Measurements from ENCODE around the gene KCNK17.

The KCNK17 gene

GRCh38 chr6:39249278-39249677, 64.9 kb downstream of the KCNK17 start:
- Mint-ChIP-seq H3K4me3 (no peak overlapping the region), H3K9me3 (no peaks in the 10 kb centered on the region), H3K36me3 (ENCODE audit: low read depth) (no peaks in the 10 kb centered on the region), H3K4me1 (ENCODE audit: low read depth) (no peaks in the 10 kb centered on the region), H3K27me3 (peaks cover 15% of the 10 kb centered on the region), H3K27ac (no peak overlapping the region)
